HG03108 (cell line): ENCODE measurements around the gene HAUS3.
"Not testable (repeated sequence)": the region's sequence is repeated elsewhere in the genome, so short reads cannot be mapped to it uniquely, and the experiment has no call there.

Source experiments
- ATAC-seq: cut with Tn5 transposase; IDR thresholded peaks from one replicate; pipeline ENCODE4 v1.9.1; 2021; ENCODE audit warnings: moderate library complexity; ENCODE audit not compliant: unreplicated experiment

Gene HAUS3

GRCh38 chr4:2231082-2231481 lies 10.8 kb downstream of the HAUS3 start:
- ATAC-seq, result no peak

GRCh38 chr4:2226261-2226660 lies 15.7 kb downstream of the HAUS3 start:
- no peak for ATAC-seq

GRCh38 chr4:2222838-2223237 lies 19.1 kb downstream of the HAUS3 start:
- ATAC-seq, result no peak

GRCh38 chr4:2221378-2221777 lies 20.5 kb downstream of the HAUS3 start:
- not testable (repeated sequence) for ATAC-seq

- ATAC-seq, result no peak
Observed at GRCh38 chr4:2220016-2220630, 21.8 kb downstream of the HAUS3 start.

GRCh38 chr4:2219233-2219760 lies 22.6 kb downstream of the HAUS3 start:
- ATAC-seq, result no peak

- no peak for ATAC-seq
Observed at GRCh38 chr4:2218436-2218835, 23.5 kb downstream of the HAUS3 start.

GRCh38 chr4:2217726-2218125 lies 24.2 kb downstream of the HAUS3 start:
- ATAC-seq, result no peak

GRCh38 chr4:2212831-2213230 lies 29.1 kb downstream of the HAUS3 start:
- no peak for ATAC-seq

- not testable (repeated sequence) for ATAC-seq
Observed at GRCh38 chr4:2202789-2203188, 39.1 kb downstream of the HAUS3 start.

- no peak for ATAC-seq
Observed at GRCh38 chr4:2194496-2194895, 47.4 kb downstream of the HAUS3 start.

GRCh38 chr4:2193326-2193725 lies 48.6 kb downstream of the HAUS3 start:
- no peak for ATAC-seq

- ATAC-seq, result no peak
Observed at GRCh38 chr4:2186865-2187172, 55.1 kb downstream of the HAUS3 start.

- ATAC-seq, result no peak
Observed at GRCh38 chr4:2186133-2186864, 55.6 kb downstream of the HAUS3 start.

GRCh38 chr4:2183394-2183793 lies 58.5 kb downstream of the HAUS3 start:
- no peak for ATAC-seq

- no peak for ATAC-seq
Observed at GRCh38 chr4:2182994-2183393, 58.9 kb downstream of the HAUS3 start.

- no peak for ATAC-seq
Observed at GRCh38 chr4:2180410-2180809, 61.5 kb downstream of the HAUS3 start.

GRCh38 chr4:2179717-2180116 lies 62.2 kb downstream of the HAUS3 start:
- ATAC-seq, result no peak

- ATAC-seq, result no peak
Observed at GRCh38 chr4:2178986-2179385, 62.9 kb downstream of the HAUS3 start.
